ENCODE data around the gene ADGRF3. TPM values are rescaled to one million over a fixed set of nuclear protein-coding genes. Genes with fewer than 3 reads are reported as not detected.

The ADGRF3 gene
- total RNA-seq, 1 experiment from 2014 or later = not detected

DNA sequence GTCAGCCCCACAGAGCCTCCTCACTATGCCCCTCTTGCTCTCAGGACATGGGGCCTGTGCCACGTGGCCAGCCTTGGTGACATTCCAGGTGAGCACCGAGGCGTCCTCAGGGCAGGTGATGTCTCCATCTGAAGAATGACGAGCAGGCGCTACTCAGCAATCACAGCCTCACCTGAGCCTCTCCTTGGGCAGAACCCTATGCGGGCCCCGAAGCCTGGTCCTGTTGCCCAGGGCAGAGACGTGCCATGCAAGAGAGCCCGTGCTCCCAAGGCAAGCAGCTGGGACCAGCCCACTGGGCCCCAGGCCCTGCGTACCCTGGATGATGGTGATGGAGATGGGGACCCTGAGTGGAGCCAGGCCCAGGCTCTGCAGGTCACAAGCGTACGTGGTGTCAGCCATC is 33.1 kb downstream of the ADGRF3 start (continued):
- TF ChIP-seq TCF7L2 (IDR thresholded peaks at IDR 0.05; ENCODE audit: borderline replicate concordance, extremely low read depth, insufficient read depth, insufficient read length) (no peak), ELF1 (IDR thresholded peaks at IDR 0.05; ENCODE audit: borderline replicate concordance, low read depth) (no peak)
- TF ChIP-seq, protein P1, sequence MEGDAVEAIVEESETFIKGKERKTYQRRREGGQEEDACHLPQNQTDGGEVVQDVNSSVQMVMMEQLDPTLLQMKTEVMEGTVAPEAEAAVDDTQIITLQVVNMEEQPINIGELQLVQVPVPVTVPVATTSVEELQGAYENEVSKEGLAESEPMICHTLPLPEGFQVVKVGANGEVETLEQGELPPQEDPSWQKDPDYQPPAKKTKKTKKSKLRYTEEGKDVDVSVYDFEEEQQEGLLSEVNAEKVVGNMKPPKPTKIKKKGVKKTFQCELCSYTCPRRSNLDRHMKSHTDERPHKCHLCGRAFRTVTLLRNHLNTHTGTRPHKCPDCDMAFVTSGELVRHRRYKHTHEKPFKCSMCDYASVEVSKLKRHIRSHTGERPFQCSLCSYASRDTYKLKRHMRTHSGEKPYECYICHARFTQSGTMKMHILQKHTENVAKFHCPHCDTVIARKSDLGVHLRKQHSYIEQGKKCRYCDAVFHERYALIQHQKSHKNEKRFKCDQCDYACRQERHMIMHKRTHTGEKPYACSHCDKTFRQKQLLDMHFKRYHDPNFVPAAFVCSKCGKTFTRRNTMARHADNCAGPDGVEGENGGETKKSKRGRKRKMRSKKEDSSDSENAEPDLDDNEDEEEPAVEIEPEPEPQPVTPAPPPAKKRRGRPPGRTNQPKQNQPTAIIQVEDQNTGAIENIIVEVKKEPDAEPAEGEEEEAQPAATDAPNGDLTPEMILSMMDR (IDR thresholded peaks at IDR 0.05 in 2 of 3, conservative IDR thresholded peaks at IDR 0.05 in 1 of 3; ENCODE audit: borderline replicate concordance in 1 of 3, insufficient read depth in 1 of 3, low read depth in 2 of 3, low read length in 2 of 3) = no peak
- TF ChIP-seq, protein P2, sequence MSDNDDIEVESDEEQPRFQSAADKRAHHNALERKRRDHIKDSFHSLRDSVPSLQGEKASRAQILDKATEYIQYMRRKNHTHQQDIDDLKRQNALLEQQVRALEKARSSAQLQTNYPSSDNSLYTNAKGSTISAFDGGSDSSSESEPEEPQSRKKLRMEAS (IDR thresholded peaks at IDR 0.05) = no peak

DNA sequence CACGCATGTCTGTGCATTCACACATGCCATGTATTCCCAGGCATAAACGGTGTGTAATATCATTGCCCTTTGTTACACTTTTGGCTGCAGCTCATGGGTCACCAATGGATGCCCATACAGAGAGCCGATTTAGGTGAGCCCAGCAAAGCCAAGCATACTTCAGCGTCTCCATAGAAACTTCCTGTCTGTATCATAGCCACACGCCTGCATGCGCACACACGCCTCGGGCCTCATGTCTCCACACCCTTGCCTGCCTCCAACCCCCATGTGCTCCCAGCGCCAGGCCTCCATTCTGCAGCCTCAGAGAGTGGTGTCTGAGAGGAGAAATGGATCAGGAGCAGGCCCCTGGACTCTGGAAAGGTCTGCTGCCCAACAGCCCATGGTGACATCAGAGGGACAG is 34.1 kb downstream of the ADGRF3 start:
- Histone ChIP-seq H3K27me3 (ENCODE audit: insufficient read depth, low read length) (no peaks in the 10 kb centered on the region; the same call in 1 of the 2 replicates), H2AFZ (ENCODE audit: low read depth, low read length, poor library complexity, severe bottlenecking) (no peak overlapping the region), H3K9ac (ENCODE audit: low read length) (no peak overlapping the region), H3K4me2 (ENCODE audit: low read length) (no peak overlapping the region), H3K4me3 (replicated peaks in 1 of 2; ENCODE audit: low read depth in 1 of 2, low read length in 2 of 2) (no peak overlapping the region), H4K20me1 (ENCODE audit: insufficient read depth) (no peaks in the 10 kb centered on the region), H3K79me2 (ENCODE audit: insufficient read depth, low read length) (no peaks in the 10 kb centered on the region), H3K9me2 (ENCODE audit: insufficient read depth) (no peaks in the 10 kb centered on the region), H3K36me3 (ENCODE audit: control insufficient read depth in 1 of 2, insufficient read depth in 2 of 2, low read length in 2 of 2) (no peaks in the 10 kb centered on the region), H3K4me1 (ENCODE audit: control insufficient read depth in 1 of 2, insufficient read depth in 2 of 2, low read length in 2 of 2) (no peaks in the 10 kb centered on the region), H3K27ac (ENCODE audit: low read depth, low read length) (no peak overlapping the region), H3K9me3 (ENCODE audit: control insufficient read depth in 1 of 2, insufficient read depth in 1 of 2, low read depth in 1 of 2, low read length in 2 of 2) (no peaks in the 10 kb centered on the region)
- intact Hi-C loops (cut with micrococcal nuclease) = no loop called here
- no TSS peak for BruUV-seq (replicated peaks)
- no peak for DNase-seq (ENCODE audit: low read depth, low spot score)
- RAD21 ChIA-PET (ENCODE audit: low non-redundant PET in 1 of 2, low total read pairs in 2 of 2, uncharacterized antibody in 2 of 2, unreplicated experiment in 2 of 2) = no interaction called here
- ATAC-seq = no peak
- POLR2A ChIA-PET = no interaction called here
- CTCF ChIA-PET = no interaction called here
- TF ChIP-seq EGR1 (IDR thresholded peaks at IDR 0.05; ENCODE audit: low read depth) (no peak), JUND (IDR thresholded peaks at IDR 0.05) (no peak), ZNF274 (IDR thresholded peaks at IDR 0.05; ENCODE audit: low read depth, low read length) (no peak), POLR2AphosphoS5 (IDR thresholded peaks at IDR 0.05; ENCODE audit: low read depth, low read length) (no peak), SRF (IDR thresholded peaks at IDR 0.05; ENCODE audit: low read depth) (no peak), YY1 (IDR thresholded peaks at IDR 0.05; ENCODE audit: extremely low read depth, insufficient replicate concordance, low read depth, low read length) (no peak), POLR2A (IDR thresholded peaks at IDR 0.05; ENCODE audit: borderline replicate concordance, extremely low read depth, insufficient read depth, insufficient read length) (no peak), SP1 (IDR thresholded peaks at IDR 0.05; ENCODE audit: low read depth) (no peak), ZFX (IDR thresholded peaks at IDR 0.05) (no peak), CEBPB (IDR thresholded peaks at IDR 0.05; ENCODE audit: low read depth) (no peak), EZH2 (IDR thresholded peaks at IDR 0.05) (no peak), FOSL1 (IDR thresholded peaks at IDR 0.05; ENCODE audit: low read depth) (no peak)
- TF ChIP-seq, protein P1 (IDR thresholded peaks at IDR 0.05 in 2 of 3, conservative IDR thresholded peaks at IDR 0.05 in 1 of 3; ENCODE audit: borderline replicate concordance in 1 of 3, insufficient read depth in 1 of 3, low read depth in 2 of 3, low read length in 2 of 3) = no peak
- TF ChIP-seq, protein P3, sequence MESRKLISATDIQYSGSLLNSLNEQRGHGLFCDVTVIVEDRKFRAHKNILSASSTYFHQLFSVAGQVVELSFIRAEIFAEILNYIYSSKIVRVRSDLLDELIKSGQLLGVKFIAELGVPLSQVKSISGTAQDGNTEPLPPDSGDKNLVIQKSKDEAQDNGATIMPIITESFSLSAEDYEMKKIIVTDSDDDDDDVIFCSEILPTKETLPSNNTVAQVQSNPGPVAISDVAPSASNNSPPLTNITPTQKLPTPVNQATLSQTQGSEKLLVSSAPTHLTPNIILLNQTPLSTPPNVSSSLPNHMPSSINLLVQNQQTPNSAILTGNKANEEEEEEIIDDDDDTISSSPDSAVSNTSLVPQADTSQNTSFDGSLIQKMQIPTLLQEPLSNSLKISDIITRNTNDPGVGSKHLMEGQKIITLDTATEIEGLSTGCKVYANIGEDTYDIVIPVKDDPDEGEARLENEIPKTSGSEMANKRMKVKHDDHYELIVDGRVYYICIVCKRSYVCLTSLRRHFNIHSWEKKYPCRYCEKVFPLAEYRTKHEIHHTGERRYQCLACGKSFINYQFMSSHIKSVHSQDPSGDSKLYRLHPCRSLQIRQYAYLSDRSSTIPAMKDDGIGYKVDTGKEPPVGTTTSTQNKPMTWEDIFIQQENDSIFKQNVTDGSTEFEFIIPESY (IDR thresholded peaks at IDR 0.05; ENCODE audit: extremely low read depth, insufficient replicate concordance, low read length) = no peak
- TF ChIP-seq, protein P4, sequence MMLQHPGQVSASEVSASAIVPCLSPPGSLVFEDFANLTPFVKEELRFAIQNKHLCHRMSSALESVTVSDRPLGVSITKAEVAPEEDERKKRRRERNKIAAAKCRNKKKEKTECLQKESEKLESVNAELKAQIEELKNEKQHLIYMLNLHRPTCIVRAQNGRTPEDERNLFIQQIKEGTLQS (IDR thresholded peaks at IDR 0.05) = no peak
